Measurements from ENCODE around the gene AHCTF1. TPM values are rescaled to one million over a fixed set of nuclear protein-coding genes. Genes with fewer than 3 reads are reported as not detected.
"Not testable (repeated sequence)": the region's sequence is repeated elsewhere in the genome, so short reads cannot be mapped to it uniquely, and the experiment has no call there.

AHCTF1 gene
- total RNA-seq, 4 donors from 2014 or later: 32.2 to 106 (median 38.2) TPM

DNA sequence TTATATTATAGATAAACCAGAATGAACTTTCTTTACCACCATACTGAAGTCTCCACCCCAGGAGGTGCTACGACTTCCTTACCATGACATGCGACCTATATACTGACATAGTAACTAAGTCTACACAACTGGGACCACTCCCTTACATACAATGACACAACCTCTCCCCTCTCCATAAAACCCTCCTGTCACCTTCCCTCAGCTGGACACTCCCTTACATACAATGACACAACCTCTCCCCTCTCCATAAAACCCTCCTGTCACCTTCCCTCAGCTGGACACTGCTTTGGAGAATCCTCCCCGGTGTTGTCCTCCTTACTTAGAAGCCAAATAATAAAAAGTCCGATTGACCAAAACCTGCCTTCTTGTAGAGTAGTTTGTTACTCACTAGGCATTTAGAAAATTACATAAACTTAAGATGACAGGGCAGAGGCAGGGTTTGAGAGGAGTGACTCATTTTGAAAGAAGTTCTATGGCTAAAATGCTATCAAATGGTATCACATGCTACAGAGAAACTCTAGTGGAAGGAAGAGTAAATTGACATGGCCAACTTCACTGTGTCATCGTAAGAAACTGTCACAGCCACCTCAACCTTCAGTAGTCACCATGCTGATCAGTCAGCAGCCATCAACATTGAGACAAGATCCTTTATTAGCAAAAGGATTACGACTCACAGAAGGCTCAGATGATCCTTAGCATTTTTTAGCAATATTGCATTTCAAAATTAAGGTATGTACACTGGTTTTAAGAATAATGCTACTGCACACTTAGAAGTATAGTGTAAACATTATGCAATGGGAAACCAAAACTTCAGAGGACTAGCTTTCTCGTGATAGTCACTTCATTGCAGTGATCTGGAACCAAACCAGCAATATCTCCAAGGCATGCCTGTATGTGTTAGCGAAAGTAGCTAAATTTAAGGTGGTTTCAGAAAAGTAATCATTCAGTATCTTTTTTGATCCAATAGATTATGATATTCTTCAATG, 56.4 kb downstream of the AHCTF1 start:
- WGBS: 92% methylated on average over 8 of the region's 8 CpGs
- H3K4me1 ChIP-seq: no peaks in the 10 kb centered on the region
- no peak for TF ChIP-seq EP300 (IDR thresholded peaks at IDR 0.05)
- TF ChIP-seq POLR2AphosphoS5 (IDR thresholded peaks at IDR 0.05): no peak
- TF ChIP-seq POLR2A (IDR thresholded peaks at IDR 0.05): no peak
- TF ChIP-seq, protein P1, sequence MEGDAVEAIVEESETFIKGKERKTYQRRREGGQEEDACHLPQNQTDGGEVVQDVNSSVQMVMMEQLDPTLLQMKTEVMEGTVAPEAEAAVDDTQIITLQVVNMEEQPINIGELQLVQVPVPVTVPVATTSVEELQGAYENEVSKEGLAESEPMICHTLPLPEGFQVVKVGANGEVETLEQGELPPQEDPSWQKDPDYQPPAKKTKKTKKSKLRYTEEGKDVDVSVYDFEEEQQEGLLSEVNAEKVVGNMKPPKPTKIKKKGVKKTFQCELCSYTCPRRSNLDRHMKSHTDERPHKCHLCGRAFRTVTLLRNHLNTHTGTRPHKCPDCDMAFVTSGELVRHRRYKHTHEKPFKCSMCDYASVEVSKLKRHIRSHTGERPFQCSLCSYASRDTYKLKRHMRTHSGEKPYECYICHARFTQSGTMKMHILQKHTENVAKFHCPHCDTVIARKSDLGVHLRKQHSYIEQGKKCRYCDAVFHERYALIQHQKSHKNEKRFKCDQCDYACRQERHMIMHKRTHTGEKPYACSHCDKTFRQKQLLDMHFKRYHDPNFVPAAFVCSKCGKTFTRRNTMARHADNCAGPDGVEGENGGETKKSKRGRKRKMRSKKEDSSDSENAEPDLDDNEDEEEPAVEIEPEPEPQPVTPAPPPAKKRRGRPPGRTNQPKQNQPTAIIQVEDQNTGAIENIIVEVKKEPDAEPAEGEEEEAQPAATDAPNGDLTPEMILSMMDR (IDR thresholded peaks at IDR 0.05): no peak
- no peak overlapping the region for H3K27ac ChIP-seq
- DNase-seq (ENCODE audit: low spot score in 2 of 2): no peak
- no peaks in the 10 kb centered on the region for H3K27me3 ChIP-seq
- peaks cover 71% of the 10 kb centered on the region for H3K36me3 ChIP-seq
- H3K9me3 ChIP-seq: no peaks in the 10 kb centered on the region
- H3K4me3 ChIP-seq: no peak overlapping the region

DNA sequence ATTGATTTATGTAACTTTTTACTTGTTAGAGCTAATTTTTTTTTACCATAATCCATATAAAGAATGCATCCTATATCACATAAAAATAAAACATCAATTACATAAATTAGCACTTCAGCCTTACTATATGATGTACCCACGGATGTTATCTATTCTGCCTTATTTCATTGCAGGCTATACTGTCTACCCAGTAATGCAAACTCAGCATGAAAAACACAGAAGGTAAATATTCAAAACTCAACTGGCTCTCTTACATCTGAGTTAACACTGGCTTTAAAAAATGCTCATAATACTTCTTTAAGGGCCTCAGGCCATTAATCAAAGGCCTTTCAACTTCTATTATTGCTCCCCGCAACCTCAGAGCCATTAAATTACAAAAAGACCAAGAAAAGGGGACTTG, 65.8 kb downstream of the AHCTF1 start:
- TF ChIP-seq EP300 (IDR thresholded peaks at IDR 0.05) (no peak), POLR2A (IDR thresholded peaks at IDR 0.05) (no peak), POLR2AphosphoS5 (IDR thresholded peaks at IDR 0.05) (no peak)
- TF ChIP-seq, protein P1 (IDR thresholded peaks at IDR 0.05): no peak
- no peak overlapping the region for H3K4me3 ChIP-seq
- no peaks in the 10 kb centered on the region for H3K9me3 ChIP-seq
- H3K27me3 ChIP-seq: no peaks in the 10 kb centered on the region
- peaks cover 56% of the 10 kb centered on the region for H3K36me3 ChIP-seq
- DNase-seq (ENCODE audit: low spot score in 2 of 2): no peak
- no peak overlapping the region for H3K27ac ChIP-seq
- no peaks in the 10 kb centered on the region for H3K4me1 ChIP-seq
- 93% methylated on average over 2 of the region's 2 CpGs for WGBS

DNA sequence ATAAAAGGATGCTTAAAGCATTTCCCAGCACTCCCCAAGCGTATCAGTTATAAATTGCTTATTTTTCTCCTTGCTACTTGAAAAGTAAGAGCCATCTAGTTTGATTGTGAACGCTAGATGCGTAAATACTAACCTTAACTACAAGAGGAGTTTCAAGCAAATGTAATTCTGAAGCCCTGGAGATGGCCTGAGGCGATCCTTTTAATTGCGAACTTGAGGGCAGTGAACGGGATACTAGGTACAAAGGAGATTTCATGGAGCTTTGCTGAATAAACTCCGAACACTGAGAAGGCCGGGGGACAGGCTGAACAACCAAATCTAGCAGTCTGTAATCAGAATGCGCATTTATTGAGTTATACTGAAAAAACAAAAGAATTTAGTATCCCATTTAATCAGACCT, 68.0 kb downstream of the AHCTF1 start:
- DNase-seq (ENCODE audit: low spot score in 2 of 2): not testable (repeated sequence)
- 95% methylated on average over 9 of the region's 9 CpGs for WGBS
- H3K36me3 ChIP-seq: peaks cover 57% of the 10 kb centered on the region

DNA sequence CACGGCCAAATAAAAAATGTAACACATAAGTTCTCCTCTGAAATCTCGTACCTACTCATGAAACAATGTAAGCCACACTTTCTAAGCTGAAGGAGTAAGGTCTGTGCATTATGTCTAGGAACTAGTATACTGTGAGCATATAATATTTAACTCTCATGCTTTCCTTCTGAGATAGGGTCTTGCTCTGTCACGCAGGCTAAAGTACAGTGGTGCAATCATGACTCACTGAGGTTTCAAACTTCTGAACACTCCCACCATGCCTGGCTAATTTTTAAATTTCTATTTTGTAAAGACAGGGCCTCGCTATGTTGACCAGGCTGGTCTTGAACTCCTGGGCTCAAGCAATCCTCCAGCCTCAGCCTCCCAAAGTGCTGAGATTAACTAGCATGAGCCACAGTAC, 71.3 kb downstream of the AHCTF1 start:
- peaks cover 80% of the 10 kb centered on the region for H3K36me3 ChIP-seq

More for the DNA sequence above, 68.0 kb downstream of the AHCTF1 start:
- not testable (repeated sequence) for H3K9me3 ChIP-seq, H3K4me1 ChIP-seq, H3K27me3 ChIP-seq, H3K27ac ChIP-seq, H3K4me3 ChIP-seq

DNA sequence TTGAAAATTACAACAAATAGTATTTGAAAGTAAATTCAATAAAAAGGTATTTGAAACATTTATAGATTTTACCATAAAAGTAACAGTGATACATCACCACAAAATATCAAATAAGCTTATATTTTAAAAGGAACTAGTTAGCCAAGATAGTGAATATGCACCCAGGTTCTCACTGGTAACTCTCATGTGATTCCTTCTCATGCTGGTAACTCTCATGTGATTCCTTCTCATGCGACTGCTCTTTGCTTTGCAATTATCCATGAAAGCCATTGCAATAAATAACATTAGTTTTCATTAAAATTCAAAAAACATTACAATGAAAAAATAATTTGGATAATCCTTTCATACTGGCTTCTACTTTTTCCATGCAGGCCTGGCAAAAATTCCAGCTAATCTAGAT, 75.4 kb downstream of the AHCTF1 start:
- Histone ChIP-seq H3K4me1 (no peaks in the 10 kb centered on the region), H3K4me3 (no peak overlapping the region), H3K27ac (no peak overlapping the region), H3K36me3 (peaks cover 97% of the 10 kb centered on the region), H3K9me3 (no peaks in the 10 kb centered on the region), H3K27me3 (no peaks in the 10 kb centered on the region)
- TF ChIP-seq, protein P1 (IDR thresholded peaks at IDR 0.05): no peak
- TF ChIP-seq POLR2AphosphoS5 (IDR thresholded peaks at IDR 0.05) (no peak), EP300 (IDR thresholded peaks at IDR 0.05) (no peak), POLR2A (IDR thresholded peaks at IDR 0.05) (no peak)
- no peak for DNase-seq (ENCODE audit: low spot score in 2 of 2)
- 83% methylated on average over 1 of the region's 1 CpG for WGBS

More for the DNA sequence above, 71.3 kb downstream of the AHCTF1 start:
- Histone ChIP-seq H3K27ac (no peak overlapping the region), H3K4me3 (no peak overlapping the region), H3K27me3 (no peaks in the 10 kb centered on the region), H3K4me1 (no peaks in the 10 kb centered on the region), H3K9me3 (no peaks in the 10 kb centered on the region)
- no peak for TF ChIP-seq EP300 (IDR thresholded peaks at IDR 0.05)
- no peak for TF ChIP-seq POLR2AphosphoS5 (IDR thresholded peaks at IDR 0.05)
- TF ChIP-seq POLR2A (IDR thresholded peaks at IDR 0.05): no peak
- TF ChIP-seq, protein P1 (IDR thresholded peaks at IDR 0.05): no peak
- DNase-seq (ENCODE audit: low spot score in 2 of 2): no peak
- WGBS: 99% methylated on average over 4 of the region's 4 CpGs

DNA sequence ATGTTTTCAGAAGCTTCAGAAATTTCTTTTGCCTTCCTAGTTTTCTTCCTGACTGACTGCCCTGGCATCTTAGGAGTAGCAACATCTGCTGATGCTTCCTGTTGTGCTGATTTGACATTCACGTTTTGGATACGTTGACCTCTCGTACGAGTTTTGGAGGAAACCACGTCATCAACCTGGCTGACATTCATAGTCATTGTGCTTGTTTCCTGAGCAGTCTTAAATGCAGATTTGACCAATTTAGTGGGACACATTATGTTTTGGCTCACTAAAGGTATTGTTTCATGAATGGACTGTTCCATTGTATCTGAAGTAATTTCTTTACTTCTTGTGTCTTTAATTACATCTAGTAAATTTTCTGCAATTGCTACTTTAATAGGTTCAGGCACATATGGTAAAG, 81.1 kb downstream of the AHCTF1 start:
- not testable (repeated sequence) for DNase-seq (ENCODE audit: low spot score in 2 of 2); H3K27ac ChIP-seq; H3K27me3 ChIP-seq; H3K4me3 ChIP-seq; H3K4me1 ChIP-seq; H3K9me3 ChIP-seq
- 96% methylated on average over 5 of the region's 5 CpGs for WGBS
- peaks cover 89% of the 10 kb centered on the region for H3K36me3 ChIP-seq

All from suprapubic skin (tissue), 4 donors.